HG03571 (cell line): Measurements from ENCODE around the gene HDDC3.
A peak's percentile ranks its signal among the peaks of the same experiment; 100 is the strongest.

Experiments used
- ATAC-seq: cut with Tn5 transposase; IDR thresholded peaks from one replicate; pipeline ENCODE4 v1.9.1; 2021; ENCODE audit not compliant: unreplicated experiment

HDDC3 gene

GRCh38 chr15:90953947-90954711 is 21.8 kb upstream of the HDDC3 start:
- no peak for ATAC-seq

- no peak for ATAC-seq
Observed at GRCh38 chr15:90952901-90953677, 20.7 kb upstream of the HDDC3 start.

- ATAC-seq = no peak
Observed at GRCh38 chr15:90950676-90951075, 18.3 kb upstream of the HDDC3 start.

GRCh38 chr15:90949979-90950675 is 17.8 kb upstream of the HDDC3 start:
- ATAC-seq = no peak

GRCh38 chr15:90948506-90948905 is 16.2 kb upstream of the HDDC3 start:
- ATAC-seq = no peak

GRCh38 chr15:90947577-90948357 is 15.4 kb upstream of the HDDC3 start:
- no peak for ATAC-seq

- no peak for ATAC-seq
Observed at GRCh38 chr15:90946941-90947576, 14.7 kb upstream of the HDDC3 start.

- ATAC-seq = no peak
Observed at GRCh38 chr15:90946538-90946937, 14.2 kb upstream of the HDDC3 start.

GRCh38 chr15:90945091-90945490 is 12.7 kb upstream of the HDDC3 start:
- ATAC-seq = no peak

- ATAC-seq = no peak
Observed at GRCh38 chr15:90942354-90943120, 10.2 kb upstream of the HDDC3 start.

GRCh38 chr15:90941038-90941437 is 8.7 kb upstream of the HDDC3 start:
- ATAC-seq = no peak

GRCh38 chr15:90939756-90940155 is 7.4 kb upstream of the HDDC3 start:
- no peak for ATAC-seq

- no peak for ATAC-seq
Observed at GRCh38 chr15:90938261-90938660, 5.9 kb upstream of the HDDC3 start.

GRCh38 chr15:90936823-90937222 is 4.5 kb upstream of the HDDC3 start:
- ATAC-seq = no peak

GRCh38 chr15:90934949-90935751 is 2.8 kb upstream of the HDDC3 start, which contains the start of gene UNC45A:
UNC45A (plus strand) TSS chr15:90935285; CDS start chr15:90935325, 40 bp downstream.
- peak; percentile 63 for ATAC-seq

GRCh38 chr15:90934256-90934948 is 2.1 kb upstream of the HDDC3 start:
- no peak for ATAC-seq

- ATAC-seq = no peak
Observed at GRCh38 chr15:90933301-90933700, 952 bp upstream of the HDDC3 start.

- no peak for ATAC-seq
Observed at GRCh38 chr15:90932660-90932991, 277 bp upstream of the HDDC3 start.

- ATAC-seq = no peak
Observed at GRCh38 chr15:90931575-90931827, 848 bp downstream of the HDDC3 start.
